ENCODE measurements around the gene THSD7B. TPM values are rescaled to one million over a fixed set of nuclear protein-coding genes. Genes with fewer than 3 reads are reported as not detected.

Gene THSD7B
- total and polyA plus RNA-seq, 10 donors = 0.02 to 0.17 (median 0.09) TPM; not detected in 7

DNA sequence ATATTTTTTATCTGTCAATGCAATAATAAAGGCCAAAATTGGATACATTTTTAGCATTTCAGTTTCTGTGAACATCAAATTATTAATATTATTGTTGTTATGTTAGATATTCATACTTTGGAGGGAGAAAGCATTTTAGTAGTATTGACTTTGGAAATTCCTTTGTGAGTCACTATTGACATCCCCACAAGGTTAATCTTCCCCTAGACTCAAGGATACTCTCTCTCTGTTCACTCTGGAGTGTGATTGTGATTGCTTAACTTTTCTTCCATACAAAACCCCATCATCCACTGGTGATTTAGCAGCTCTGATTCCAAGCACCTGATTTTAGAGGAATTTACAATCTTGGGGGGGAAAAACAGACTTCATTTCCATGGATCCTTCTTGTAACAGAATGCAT is 352.0 kb downstream of the THSD7B start:
- Histone ChIP-seq H3K4me1 (no peaks in the 10 kb centered on the region), H3K27ac (no peak overlapping the region), H3K9me3 (no peaks in the 10 kb centered on the region), H3K27me3 (replicated peaks in 1 of 7) (no peaks in the 10 kb centered on the region), H3K4me3 (no peak overlapping the region), H3K36me3 (no peaks in the 10 kb centered on the region)
- DNase-seq = no peak
- intact Hi-C loops (cut with DNase I; ENCODE audit: low total_unique reads) = no loop called here
- no peak for TF ChIP-seq POLR2A (IDR thresholded peaks at IDR 0.05)

DNA sequence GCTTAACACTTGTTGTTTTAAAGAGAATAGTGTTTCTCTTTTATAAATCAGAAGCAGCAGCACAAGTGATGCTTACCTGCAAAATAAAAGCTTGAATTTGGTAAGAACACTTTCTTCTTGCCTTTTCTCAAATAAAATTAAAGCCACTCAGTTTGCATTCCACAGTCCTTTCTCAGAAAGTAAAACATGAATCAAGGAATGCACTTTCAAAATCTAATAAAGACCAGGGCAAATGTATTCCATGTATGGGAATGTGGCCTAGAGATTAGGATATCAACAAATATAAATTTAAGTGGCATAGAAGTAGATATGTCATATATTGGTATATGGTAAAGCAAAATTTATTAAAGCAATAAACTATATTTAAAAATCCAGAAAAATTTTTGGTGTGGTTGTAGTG is 352.8 kb downstream of the THSD7B start:
- H3K4me3 ChIP-seq = no peak overlapping the region
- H3K4me1 ChIP-seq = no peaks in the 10 kb centered on the region
- TF ChIP-seq, protein P1, sequence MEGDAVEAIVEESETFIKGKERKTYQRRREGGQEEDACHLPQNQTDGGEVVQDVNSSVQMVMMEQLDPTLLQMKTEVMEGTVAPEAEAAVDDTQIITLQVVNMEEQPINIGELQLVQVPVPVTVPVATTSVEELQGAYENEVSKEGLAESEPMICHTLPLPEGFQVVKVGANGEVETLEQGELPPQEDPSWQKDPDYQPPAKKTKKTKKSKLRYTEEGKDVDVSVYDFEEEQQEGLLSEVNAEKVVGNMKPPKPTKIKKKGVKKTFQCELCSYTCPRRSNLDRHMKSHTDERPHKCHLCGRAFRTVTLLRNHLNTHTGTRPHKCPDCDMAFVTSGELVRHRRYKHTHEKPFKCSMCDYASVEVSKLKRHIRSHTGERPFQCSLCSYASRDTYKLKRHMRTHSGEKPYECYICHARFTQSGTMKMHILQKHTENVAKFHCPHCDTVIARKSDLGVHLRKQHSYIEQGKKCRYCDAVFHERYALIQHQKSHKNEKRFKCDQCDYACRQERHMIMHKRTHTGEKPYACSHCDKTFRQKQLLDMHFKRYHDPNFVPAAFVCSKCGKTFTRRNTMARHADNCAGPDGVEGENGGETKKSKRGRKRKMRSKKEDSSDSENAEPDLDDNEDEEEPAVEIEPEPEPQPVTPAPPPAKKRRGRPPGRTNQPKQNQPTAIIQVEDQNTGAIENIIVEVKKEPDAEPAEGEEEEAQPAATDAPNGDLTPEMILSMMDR (IDR thresholded peaks at IDR 0.05 in 8 of 11, conservative IDR thresholded peaks at IDR 0.05 in 3 of 11) = no peak
- TF ChIP-seq POLR2AphosphoS5 (IDR thresholded peaks at IDR 0.05) (no peak), POLR2A (IDR thresholded peaks at IDR 0.05) (no peak)
- no peak for DNase-seq
- H3K9me3 ChIP-seq = no peaks in the 10 kb centered on the region
- no peaks in the 10 kb centered on the region for H3K36me3 ChIP-seq
- H3K27ac ChIP-seq = no peak overlapping the region
- intact Hi-C loops (cut with DNase I; ENCODE audit: low total_unique reads) = no loop called here
- no peaks in the 10 kb centered on the region for H3K27me3 ChIP-seq (replicated peaks in 1 of 7)

DNA sequence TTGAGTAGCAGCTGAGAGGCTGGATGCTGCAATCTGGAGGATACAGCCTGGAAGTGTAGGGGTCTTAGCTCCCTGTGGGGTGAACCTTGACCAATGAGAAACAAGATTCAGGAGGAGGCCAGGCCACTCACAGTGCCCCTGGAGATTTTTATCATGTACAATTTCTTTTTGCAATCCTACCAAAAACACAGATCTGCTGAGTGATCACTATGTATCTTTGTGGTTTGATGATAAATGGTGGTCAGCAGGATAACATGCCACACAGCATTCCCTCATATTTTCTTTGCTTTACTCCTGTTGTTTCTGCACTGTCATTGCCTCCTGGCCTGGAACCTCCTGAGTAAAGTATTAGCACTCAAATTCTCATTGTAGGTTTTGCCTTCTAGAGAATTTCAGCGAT is 357.9 kb downstream of the THSD7B start:
- H3K27me3 ChIP-seq (replicated peaks in 1 of 7) = no peaks in the 10 kb centered on the region
- intact Hi-C loops (cut with DNase I; ENCODE audit: low total_unique reads) = no loop called here
- H3K36me3 ChIP-seq = no peaks in the 10 kb centered on the region
- no peaks in the 10 kb centered on the region for H3K4me1 ChIP-seq
- no peak for DNase-seq
- H3K4me3 ChIP-seq = no peak overlapping the region
- TF ChIP-seq POLR2AphosphoS5 (IDR thresholded peaks at IDR 0.05) (no peak), POLR2A (IDR thresholded peaks at IDR 0.05) (no peak)
- TF ChIP-seq, protein P1 (IDR thresholded peaks at IDR 0.05 in 8 of 11, conservative IDR thresholded peaks at IDR 0.05 in 3 of 11) = no peak
- no peak overlapping the region for H3K27ac ChIP-seq
- peaks cover 0 to 5% (median 0%) of the 10 kb centered on the region in 8 donors for H3K9me3 ChIP-seq
- WGBS, 5 donors = 94 to 100% (median 96%) methylated on average over 1 of the region's 1 CpG

DNA sequence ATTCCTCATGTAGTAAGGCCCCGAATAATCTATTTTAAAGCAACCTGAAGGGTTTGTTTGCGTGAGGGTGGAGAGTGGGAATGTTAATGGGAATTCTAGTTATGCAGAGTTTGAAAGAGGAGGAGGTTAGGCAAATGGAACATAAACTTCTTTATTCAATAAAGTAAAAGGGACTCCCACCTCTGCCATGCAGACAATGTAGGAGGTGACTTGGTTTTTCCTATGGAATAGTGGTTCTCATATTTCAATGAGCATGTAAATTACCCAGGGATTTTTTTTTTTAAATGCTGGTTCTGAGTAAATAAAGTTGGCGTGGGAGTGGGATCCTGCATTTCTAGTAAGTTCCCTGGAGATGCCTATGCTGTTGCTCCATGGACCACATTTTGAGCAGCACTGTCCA is 367.9 kb downstream of the THSD7B start:
- TF ChIP-seq, protein P1 (IDR thresholded peaks at IDR 0.05 in 8 of 11, conservative IDR thresholded peaks at IDR 0.05 in 3 of 11) = no peak
- TF ChIP-seq POLR2AphosphoS5 (IDR thresholded peaks at IDR 0.05) = no peak
- TF ChIP-seq POLR2A (IDR thresholded peaks at IDR 0.05) = no peak
- no peak overlapping the region for H3K4me3 ChIP-seq
- no peaks in the 10 kb centered on the region for H3K27me3 ChIP-seq (replicated peaks in 1 of 7)
- H3K9me3 ChIP-seq = peaks cover 0 to 3% (median 0%) of the 10 kb centered on the region in 8 donors
- 61 to 68% (median 62%) methylated on average over 3 of the region's 3 CpGs for WGBS, 5 donors
- DNase-seq = no peak
- no peaks in the 10 kb centered on the region for H3K4me1 ChIP-seq
- no peaks in the 10 kb centered on the region for H3K36me3 ChIP-seq
- H3K27ac ChIP-seq = no peak overlapping the region
- intact Hi-C loops (cut with DNase I; ENCODE audit: low total_unique reads) = no loop called here

DNA sequence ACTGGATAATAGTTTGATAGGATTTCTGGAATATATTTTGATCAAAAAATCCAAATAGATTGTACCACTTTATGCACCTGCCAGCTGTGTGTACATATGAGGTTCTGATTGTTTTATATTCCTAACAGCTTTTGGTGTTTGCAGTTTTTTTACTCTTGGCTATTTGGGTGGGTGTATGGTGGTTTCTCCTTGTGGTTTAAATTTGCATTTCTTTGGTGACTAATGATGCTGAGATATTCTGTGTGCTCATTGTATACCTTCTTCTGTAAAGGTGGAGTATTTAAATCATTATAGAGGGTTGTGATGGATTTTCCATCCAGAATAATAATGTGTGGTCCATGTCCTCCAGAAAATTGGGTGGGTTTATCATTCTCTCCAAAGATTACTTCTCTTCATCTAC is 372.9 kb downstream of the THSD7B start:
- H3K9me3 ChIP-seq = peaks cover 0 to 3% (median 0%) of the 10 kb centered on the region in 8 donors
- intact Hi-C loops (cut with DNase I; ENCODE audit: low total_unique reads) = no loop called here
- no peaks in the 10 kb centered on the region for H3K27me3 ChIP-seq (replicated peaks in 1 of 7)
- H3K36me3 ChIP-seq = no peaks in the 10 kb centered on the region
- H3K4me3 ChIP-seq = no peak overlapping the region
- no peak overlapping the region for H3K27ac ChIP-seq
- DNase-seq = no peak
- no peaks in the 10 kb centered on the region for H3K4me1 ChIP-seq
- TF ChIP-seq POLR2A (IDR thresholded peaks at IDR 0.05) (no peak), POLR2AphosphoS5 (IDR thresholded peaks at IDR 0.05) (no peak)
- TF ChIP-seq, protein P1 (IDR thresholded peaks at IDR 0.05 in 8 of 11, conservative IDR thresholded peaks at IDR 0.05 in 3 of 11) = no peak

Measured in spleen (tissue), 11 donors.